Measurements from ENCODE around the gene SUPT3H. TPM values are rescaled to one million over a fixed set of nuclear protein-coding genes. Genes with fewer than 3 reads are reported as not detected.

SUPT3H gene
- total and polyA plus RNA-seq, 2 of the 13 experiments (the other 11 are each of a cell fraction or from before 2014, with no cell fraction given) = 11.9 to 36.1 TPM

GRCh38 chr6:44784195-44784594 is 593.5 kb downstream of the SUPT3H start:
- in situ Hi-C loops (cut with HindIII; ENCODE audit: extremely low pct_ligation_motif_present, low pct_unique_long_range_greater_than_20kb) = no loop called here
- no peak overlapping the region for H3K4me3 ChIP-seq (replicated peaks in 1 of 3; ENCODE audit: insufficient read depth in 1 of 3, low read depth in 2 of 3, low read length in 3 of 3)
- no peak for DNase-seq (ENCODE audit: low spot score)
- WGBS (ENCODE audit: low lambda C conversion rate) = 0% methylated on average over 1 of the region's 1 CpG
- CTCF ChIA-PET (ENCODE audit: low intra/inter-chr PET ratio, low total read pairs) = no interaction called here
- no peak for FAIRE-seq
- H3K4me2 ChIP-seq (ENCODE audit: low read depth, low read length) = no peak overlapping the region
- BruUV-seq (replicated peaks) = no TSS peak
- POLR2A ChIA-PET = no interaction called here
- intact Hi-C loops (cut with micrococcal nuclease; ENCODE audit: unreplicated experiment) = no loop called here
- no peaks in the 10 kb centered on the region for H4K20me1 ChIP-seq (ENCODE audit: insufficient read depth, low read length)
- H3K79me2 ChIP-seq (ENCODE audit: insufficient read depth, low read length) = no peaks in the 10 kb centered on the region
- TF ChIP-seq PATZ1 (CRISPR knock-in tag; IDR thresholded peaks at IDR 0.05) (no peak), ZNF503 (CRISPR knock-in tag; IDR thresholded peaks at IDR 0.05) (no peak), KLF13 (CRISPR knock-in tag; IDR thresholded peaks at IDR 0.05) (no peak), ZSCAN20 (CRISPR knock-in tag; IDR thresholded peaks at IDR 0.05; ENCODE audit: borderline replicate concordance) (no peak), KDM6A (CRISPR knock-in tag; IDR thresholded peaks at IDR 0.05; ENCODE audit: low read depth) (no peak), ZSCAN30 (CRISPR knock-in tag; IDR thresholded peaks at IDR 0.05) (no peak), THAP11 (CRISPR knock-in tag; IDR thresholded peaks at IDR 0.05) (no peak), DZIP1 (CRISPR knock-in tag; IDR thresholded peaks at IDR 0.05) (no peak), HOXA5 (CRISPR knock-in tag; IDR thresholded peaks at IDR 0.05) (no peak), ZNF547 (CRISPR knock-in tag; IDR thresholded peaks at IDR 0.05) (no peak), MXD1 (CRISPR knock-in tag; IDR thresholded peaks at IDR 0.05) (no peak), ZNF546 (CRISPR knock-in tag; conservative IDR thresholded peaks at IDR 0.05) (no peak), PAX8 (CRISPR knock-in tag; IDR thresholded peaks at IDR 0.05; ENCODE audit: borderline replicate concordance) (no peak), CBFB (CRISPR knock-in tag; IDR thresholded peaks at IDR 0.05) (no peak), TEF (CRISPR knock-in tag; IDR thresholded peaks at IDR 0.05) (no peak), ISL2 (CRISPR knock-in tag; IDR thresholded peaks at IDR 0.05) (no peak), RNF2 (conservative IDR thresholded peaks at IDR 0.05; ENCODE audit: low read depth) (no peak), ZNF121 (CRISPR knock-in tag; IDR thresholded peaks at IDR 0.05) (no peak)
- no peak for ATAC-seq
- no peaks in the 10 kb centered on the region for H3K36me3 ChIP-seq (replicated peaks in 1 of 2; ENCODE audit: control insufficient read depth in 1 of 2, insufficient read depth in 2 of 2, low read length in 2 of 2)
- H3K9me3 ChIP-seq (ENCODE audit: low read length) = peaks cover 7% of the 10 kb centered on the region; the same call in 1 of the 2 replicates
- no peak overlapping the region for H2AFZ ChIP-seq (ENCODE audit: low read length)
- H3K27me3 ChIP-seq (ENCODE audit: control insufficient read depth in 1 of 2, insufficient read depth in 2 of 2, low read length in 2 of 2) = peaks cover 2 to 13% of the 10 kb centered on the region in 2 experiments; a peak in 4 of 5 replicates
- H3K9ac ChIP-seq (ENCODE audit: insufficient read depth, low read depth, low read length) = no peak overlapping the region
- H3K27ac ChIP-seq (ENCODE audit: extremely low read length, insufficient read depth, low read length) = no peak overlapping the region
- H3K4me1 ChIP-seq (ENCODE audit: insufficient read depth, low read length) = no peaks in the 10 kb centered on the region

All from HepG2 (cell line).